HG03457 (cell line): ENCODE data around the gene CD93.

Source experiments
- ATAC-seq: cut with Tn5 transposase; IDR thresholded peaks from one replicate; pipeline ENCODE4 v1.9.1; 2021; ENCODE audit warnings: moderate number of reproducible peaks; ENCODE audit not compliant: unreplicated experiment

The CD93 gene

GRCh38 chr20:23100720-23101107 is 14.6 kb upstream of the CD93 start:
- no peak for ATAC-seq

GRCh38 chr20:23099791-23100719 is 13.9 kb upstream of the CD93 start:
- ATAC-seq, result no peak

GRCh38 chr20:23097636-23098580 is 11.8 kb upstream of the CD93 start:
- no peak for ATAC-seq

GRCh38 chr20:23096986-23097520 is 10.9 kb upstream of the CD93 start:
- no peak for ATAC-seq

- ATAC-seq, result no peak
Measured at GRCh38 chr20:23096097-23096496, 10.0 kb upstream of the CD93 start.

GRCh38 chr20:23095499-23095898 is 9.4 kb upstream of the CD93 start:
- ATAC-seq, result no peak

DNA sequence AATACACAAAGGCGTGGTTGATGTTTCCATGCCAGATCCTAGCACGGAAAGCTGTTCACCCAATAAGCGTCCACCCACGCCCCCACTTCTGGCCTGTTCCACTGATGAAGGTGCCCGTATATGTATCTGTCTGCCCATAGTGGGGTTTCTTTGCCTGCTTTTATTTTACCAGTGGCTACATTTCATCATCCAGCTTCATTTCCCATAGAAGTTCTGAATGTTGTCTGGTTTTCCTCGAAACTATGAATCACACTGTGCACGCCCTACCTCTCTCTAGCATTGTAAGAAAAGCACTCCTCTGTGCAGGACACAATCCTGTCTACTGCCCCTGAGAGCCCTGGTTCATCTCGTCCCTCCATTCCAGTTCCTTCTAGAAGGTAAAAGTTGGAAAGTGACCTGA is 8.8 kb upstream of the CD93 start:
- ATAC-seq, result no peak

GRCh38 chr20:23094213-23094896 is 8.2 kb upstream of the CD93 start:
- ATAC-seq, result no peak

DNA sequence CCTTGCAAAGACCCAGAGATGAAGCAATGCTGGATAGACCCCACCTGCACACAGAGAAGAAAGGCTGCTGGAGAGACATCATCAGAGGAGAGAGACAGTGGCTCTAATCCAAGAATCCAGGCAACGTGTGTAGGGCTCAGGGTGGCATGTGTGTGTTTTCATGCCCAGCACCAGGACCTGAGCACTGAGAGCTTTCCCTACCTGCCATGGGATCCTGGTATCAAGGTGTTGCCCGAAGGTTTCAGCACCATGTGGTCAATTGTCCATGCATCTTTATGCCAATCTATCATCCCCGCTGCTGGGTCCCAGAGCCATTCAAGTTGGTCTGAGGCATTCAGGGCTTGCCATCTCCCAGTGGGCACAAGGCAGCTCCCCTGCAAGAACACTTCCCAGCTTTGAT is 7.5 kb upstream of the CD93 start:
- no peak for ATAC-seq

DNA sequence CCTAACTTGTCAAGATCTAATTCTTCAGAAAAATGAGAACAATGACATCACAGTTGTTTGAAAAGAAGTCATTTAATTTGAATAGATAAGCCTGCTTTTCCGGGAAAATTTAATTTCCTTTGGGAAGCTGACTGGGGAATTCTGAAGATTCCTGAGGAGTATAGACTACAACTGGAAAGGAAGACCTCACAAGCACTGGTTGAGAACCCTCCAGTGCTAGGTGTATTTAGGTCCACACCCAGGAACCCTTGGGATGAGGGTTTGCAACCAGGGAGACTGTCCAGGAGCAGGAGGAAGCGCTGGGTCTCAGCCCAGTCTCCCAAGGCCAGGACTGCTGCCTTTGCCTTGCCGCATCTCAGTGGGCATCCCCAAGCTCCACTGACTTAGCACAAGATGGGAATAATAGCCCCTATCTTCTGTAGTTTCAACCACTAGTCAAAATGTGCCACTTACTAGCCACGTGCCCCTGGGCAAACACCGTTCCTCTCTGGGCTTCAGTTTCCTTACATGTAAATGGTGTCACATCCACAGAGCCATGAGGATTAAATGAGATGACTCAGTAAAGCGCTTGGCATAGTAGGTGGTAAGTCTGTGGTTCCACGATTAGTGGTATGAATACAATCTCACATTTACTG is 6.9 kb upstream of the CD93 start:
- ATAC-seq, result no peak

GRCh38 chr20:23092384-23092756 is 6.2 kb upstream of the CD93 start:
- ATAC-seq, result no peak

DNA sequence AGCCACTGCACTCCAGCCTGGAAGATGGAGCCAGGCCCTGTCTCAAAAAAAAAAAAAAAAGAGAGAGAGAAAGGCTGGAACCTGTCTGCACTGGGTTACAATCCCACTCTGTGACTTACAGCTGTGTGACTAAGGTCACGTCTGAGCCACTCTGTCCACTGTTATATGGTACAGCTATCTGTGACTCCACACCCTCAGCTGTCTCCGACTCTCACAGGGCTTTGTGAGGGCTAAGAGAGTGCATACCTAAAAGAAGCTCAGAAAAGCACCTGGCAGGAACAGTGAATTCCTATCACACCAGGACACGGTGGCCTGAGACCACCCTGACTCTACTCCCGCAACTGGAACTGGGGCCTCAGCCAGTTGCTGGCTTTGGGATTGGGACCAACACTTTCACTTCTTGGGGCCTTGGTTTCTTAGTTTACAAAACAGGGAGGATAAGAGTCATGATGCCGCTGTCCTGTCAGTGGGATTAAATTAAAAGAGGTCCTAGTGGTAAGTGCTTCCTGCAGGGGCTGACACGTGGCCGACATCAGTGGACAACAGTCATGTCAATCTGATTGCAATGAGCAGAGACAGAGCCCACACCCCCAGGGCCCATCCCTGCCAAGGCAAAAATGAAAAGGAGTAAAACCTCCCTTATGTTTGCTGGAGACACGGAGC is 5.7 kb upstream of the CD93 start:
- ATAC-seq, result no peak

GRCh38 chr20:23090878-23091277 is 4.8 kb upstream of the CD93 start:
- no peak for ATAC-seq

GRCh38 chr20:23090147-23090546 is 4.0 kb upstream of the CD93 start:
- no peak for ATAC-seq

GRCh38 chr20:23088866-23089265 is 2.7 kb upstream of the CD93 start:
- ATAC-seq, result no peak

DNA sequence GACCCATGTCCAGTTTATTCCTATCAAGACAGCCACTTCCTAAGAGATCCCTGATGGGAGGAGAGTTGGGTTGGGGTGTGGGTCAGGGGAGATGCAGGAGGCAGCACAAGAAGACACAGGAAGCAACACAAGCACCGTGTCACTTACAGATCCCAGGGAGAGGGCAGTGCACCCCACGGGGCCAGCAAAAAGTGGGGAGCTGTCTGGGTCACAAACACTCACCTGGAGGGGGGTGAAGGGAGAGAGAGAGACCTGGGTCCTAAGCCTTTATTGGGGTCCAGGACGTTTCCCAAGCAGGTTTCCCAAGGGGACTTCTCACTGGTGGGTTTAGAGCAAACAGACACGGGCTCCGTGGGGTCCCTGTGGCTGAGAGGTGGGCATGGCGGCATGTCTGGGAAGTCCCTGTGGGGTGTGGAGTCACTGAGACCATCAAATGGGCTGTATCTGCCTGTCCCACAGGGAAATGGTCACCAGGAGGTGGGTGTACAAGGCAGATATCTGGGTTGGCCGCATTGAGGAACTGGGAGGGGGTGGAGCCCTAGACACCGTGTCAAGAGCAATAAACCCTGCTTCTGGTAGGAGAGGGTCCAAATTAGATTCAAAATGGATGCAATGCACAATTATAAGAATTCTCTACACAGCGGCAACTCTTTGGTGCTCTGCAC is 1.6 kb upstream of the CD93 start:
- ATAC-seq, result no peak

DNA sequence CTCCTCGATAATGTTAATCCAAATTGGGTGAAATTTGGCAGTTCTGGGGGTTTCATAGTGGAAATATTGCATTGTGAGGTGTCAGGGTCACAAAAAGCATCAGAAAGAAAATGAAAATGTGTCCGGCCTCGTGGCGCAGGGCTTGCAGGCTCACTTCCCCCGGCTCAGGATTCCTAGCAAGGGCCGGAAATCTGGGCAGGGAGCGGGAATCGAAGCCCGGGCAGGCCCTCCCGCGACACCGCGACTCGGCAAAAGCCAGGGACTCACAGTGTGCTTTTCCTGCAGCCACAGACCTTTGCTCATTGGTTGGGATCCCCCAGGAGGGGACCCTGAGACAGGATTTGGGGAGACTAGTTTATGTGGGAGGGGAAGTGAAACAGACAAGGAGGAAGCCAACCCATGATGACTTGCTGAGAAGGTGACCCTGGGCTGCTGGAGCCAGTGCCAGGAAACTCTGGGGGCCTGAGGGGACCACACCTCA is 847 bp upstream of the CD93 start:
- no peak for ATAC-seq

- no peak for ATAC-seq
Measured at GRCh38 chr20:23085436-23086055, 578 bp downstream of the CD93 start.

- ATAC-seq, result no peak
Measured at GRCh38 chr20:23084845-23085365, 1.2 kb downstream of the CD93 start.
